GM10248 (cell line): ENCODE results near the gene AUTS2.

Source experiments
- CTCF ChIA-PET: fragments of 300-600 bp; sonication (Branson Sonifier 250); formaldehyde crosslinking; extraction: SDS; loops from one replicate; lab custom pipeline; 2021; ENCODE audit warnings: antibody characterized with exemption; lab: Yijun Ruan, JAX
- POLR2A ChIA-PET: fragments of 350-650 bp; sonication (Branson Sonifier 250); formaldehyde crosslinking; extraction: SDS; loops from one replicate; lab custom pipeline; 2020; ENCODE audit warnings: antibody characterized with exemption; lab: Yijun Ruan, JAX
- DNase-seq: peaks from one replicate; pipeline ENCODE4 v3.0.0; 2012; ENCODE audit errors: extremely low spot score
- TF ChIP-seq, protein P1 (sequence below): IDR thresholded peaks from 2 replicates; pipeline ENCODE4 v1.5.1; 2012; ENCODE audit warnings: mild to moderate bottlenecking, low read depth; ENCODE audit errors: extremely low read depth, missing control alignments, control extremely low read depth

The AUTS2 gene

DNA sequence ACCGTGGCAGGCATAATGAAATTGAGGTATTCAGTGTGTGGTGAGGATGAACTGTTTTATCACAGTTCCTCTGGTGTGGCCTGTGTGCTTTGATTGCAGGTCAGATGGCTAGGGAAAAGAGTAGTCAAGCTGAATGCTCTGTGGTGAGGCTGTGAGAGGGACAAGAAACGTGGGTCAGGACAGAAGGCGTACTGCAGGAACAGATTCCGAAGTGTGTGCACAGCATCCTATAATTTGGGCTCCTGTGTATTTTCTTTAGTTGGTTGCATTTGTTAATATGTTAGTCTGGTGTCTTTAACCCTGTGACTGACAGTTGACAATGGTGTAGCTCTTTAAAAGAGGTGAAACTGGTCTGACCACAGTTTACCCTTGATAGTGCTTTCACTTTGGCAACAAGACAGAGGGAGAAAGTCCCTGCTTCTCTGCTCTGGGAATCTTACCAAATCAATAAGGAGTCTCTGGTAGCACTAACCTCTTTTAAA is 76.5 kb downstream of the AUTS2 start:
- TF ChIP-seq, protein P1, sequence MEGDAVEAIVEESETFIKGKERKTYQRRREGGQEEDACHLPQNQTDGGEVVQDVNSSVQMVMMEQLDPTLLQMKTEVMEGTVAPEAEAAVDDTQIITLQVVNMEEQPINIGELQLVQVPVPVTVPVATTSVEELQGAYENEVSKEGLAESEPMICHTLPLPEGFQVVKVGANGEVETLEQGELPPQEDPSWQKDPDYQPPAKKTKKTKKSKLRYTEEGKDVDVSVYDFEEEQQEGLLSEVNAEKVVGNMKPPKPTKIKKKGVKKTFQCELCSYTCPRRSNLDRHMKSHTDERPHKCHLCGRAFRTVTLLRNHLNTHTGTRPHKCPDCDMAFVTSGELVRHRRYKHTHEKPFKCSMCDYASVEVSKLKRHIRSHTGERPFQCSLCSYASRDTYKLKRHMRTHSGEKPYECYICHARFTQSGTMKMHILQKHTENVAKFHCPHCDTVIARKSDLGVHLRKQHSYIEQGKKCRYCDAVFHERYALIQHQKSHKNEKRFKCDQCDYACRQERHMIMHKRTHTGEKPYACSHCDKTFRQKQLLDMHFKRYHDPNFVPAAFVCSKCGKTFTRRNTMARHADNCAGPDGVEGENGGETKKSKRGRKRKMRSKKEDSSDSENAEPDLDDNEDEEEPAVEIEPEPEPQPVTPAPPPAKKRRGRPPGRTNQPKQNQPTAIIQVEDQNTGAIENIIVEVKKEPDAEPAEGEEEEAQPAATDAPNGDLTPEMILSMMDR, result no peak
- no peak for DNase-seq
- CTCF ChIA-PET, result interaction anchor here (1.4 to 1.6 kb wide), 2 partner anchors 10 to 14 kb away, joined by 3 to 4 read pairs; no protein-coding TSS in a partner anchor
- POLR2A ChIA-PET, result interaction anchor here (0.5 to 0.6 kb wide), 2 partner anchors 63 to 75 kb away, joined by 3 to 4 read pairs; no protein-coding TSS in a partner anchor

DNA sequence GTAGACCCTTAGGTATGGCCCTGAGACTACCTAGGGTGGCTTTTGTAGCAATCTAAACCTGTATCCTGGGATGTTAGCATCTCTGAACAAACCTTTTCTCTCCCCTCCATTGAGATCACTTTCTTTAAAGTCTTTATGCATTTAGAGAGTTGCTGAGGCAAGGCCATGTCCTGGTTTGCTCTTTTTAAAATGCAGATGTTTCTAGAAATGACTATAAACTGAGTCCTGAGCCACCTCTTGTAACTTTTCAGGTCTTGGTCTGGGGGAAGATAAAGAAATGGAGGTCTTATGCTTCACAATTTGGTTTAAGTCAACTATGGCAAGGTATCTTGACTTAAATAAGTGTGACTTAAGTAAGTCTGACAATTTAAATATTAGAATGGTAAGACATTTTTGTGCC is 78.0 kb downstream of the AUTS2 start:
- POLR2A ChIA-PET, result no interaction called here
- CTCF ChIA-PET, result interaction anchor here (0.5 to 3.5 kb wide), 12 partner anchors 10 to 332 kb away, joined by 3 to 35 read pairs (median 4); no protein-coding TSS in a partner anchor
- TF ChIP-seq, protein P1, result no peak
- no peak for DNase-seq

DNA sequence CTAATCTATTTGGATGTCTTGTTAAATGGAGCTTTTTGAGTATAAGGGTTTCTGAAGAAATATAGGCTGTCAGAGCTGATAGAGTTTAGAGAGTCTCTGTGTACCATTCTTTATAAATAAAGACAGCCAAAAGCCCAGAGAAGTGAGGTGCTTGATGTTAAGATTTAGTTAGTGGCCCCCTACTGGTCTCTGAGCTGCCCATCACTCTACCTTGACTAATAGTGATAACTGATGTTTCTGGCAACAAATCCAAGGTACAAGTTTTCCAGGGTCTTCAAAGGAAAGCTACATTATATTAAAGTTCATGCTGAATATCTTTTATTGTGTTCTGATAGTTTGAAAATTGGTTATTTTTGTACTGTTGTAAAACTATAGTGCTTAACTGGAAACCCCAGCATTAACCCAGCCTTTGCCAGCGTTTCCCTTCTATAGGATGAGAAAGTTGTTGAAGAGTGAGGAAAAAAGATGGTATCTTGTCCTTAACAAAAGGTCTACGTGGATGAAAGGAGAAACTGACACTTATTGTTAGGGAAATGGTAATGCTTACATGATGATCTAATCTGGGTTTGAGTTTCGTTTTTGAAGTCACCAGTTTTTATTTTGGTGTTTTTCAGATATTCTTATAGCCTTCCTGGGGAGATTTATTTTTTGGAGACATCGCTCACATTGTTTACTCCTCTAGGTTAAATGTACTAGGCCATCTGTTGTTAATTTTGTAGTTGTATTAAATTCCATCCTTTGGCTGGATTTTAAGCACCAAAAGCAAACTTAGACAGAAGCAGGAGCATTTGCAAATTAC is 79.0 kb downstream of the AUTS2 start:
- no peak for DNase-seq
- CTCF ChIA-PET, result interaction anchor here (0.8 to 3.5 kb wide), 18 partner anchors 8 to 229 kb away, joined by 3 to 35 read pairs (median 4); no protein-coding TSS in a partner anchor

DNA sequence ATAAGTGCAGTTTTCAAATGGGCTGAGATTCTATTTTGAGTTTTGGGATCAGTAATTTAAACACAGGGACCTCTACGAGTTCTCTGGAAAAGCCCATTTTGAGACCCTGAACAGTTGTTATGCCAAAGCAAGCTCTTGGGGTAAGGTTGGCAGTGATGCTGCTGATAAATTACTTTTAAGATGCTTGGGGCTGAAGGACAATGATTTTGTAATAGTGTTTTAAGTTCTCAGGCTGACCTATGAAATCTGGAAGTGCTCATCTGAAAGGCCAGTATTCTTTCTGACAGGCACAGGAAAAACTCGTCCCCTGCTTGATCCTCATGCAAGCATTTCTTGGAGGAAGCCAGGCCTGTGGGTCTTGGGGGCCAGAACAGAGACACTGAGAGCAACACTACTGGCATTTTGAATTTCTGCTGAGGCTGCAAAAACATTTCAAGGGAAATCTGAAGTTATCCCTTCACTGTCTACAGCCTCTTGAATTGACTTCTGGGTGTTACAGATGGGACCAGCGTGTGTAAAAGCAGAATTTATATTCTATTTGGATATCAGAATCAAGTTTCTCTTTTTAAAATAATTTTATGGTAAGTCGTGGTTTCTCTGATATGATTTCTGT is 79.7 kb downstream of the AUTS2 start:
- no peak for DNase-seq
- ChIA-PET CTCF (interaction anchor here (0.8 to 3.5 kb wide), 11 partner anchors 12 to 228 kb away, joined by 3 to 35 read pairs (median 4); no protein-coding TSS in a partner anchor), POLR2A (no interaction called here)
- TF ChIP-seq, protein P1, result no peak

More for the DNA sequence above, 79.0 kb downstream of the AUTS2 start:
- TF ChIP-seq, protein P1, result peak; percentile 35
- POLR2A ChIA-PET, result no interaction called here

DNA sequence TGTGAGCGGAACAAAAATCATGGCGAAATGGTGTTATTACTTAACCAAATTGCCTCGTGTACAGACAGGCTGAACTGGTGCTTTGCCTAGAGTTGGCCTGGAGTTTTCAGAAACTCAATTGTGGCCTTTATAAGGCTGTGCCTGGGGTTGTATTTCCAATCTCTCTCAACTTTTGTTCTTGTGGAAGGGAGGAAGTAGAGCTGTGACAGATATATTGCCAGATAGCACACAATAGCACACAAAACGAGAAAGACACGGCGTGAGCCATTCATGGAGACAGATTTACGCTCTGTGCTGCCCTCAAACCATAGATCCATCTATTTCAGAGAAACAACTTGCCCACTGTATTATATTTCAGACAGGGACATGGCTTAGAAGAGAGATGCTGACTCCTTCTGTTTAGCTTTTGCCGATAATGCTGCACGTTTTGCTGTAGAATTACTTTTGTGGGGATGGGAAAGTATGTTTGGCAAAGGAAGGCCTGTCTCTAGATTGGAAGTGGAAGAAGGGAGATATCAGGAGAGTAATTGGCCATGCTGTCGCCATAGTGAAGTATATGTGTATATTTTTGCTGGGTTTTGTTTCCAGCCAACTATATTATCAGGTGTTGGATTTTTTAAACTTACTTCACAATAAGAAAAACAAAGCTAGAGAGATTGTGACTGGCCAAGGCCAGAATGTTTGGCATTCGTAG is 80.4 kb downstream of the AUTS2 start:
- TF ChIP-seq, protein P1, result no peak
- no peak for DNase-seq
- CTCF ChIA-PET, result interaction anchor here (1.8 to 3.5 kb wide), 3 partner anchors 12 to 25 kb away, joined by 8 to 35 read pairs (median 14); no protein-coding TSS in a partner anchor
- POLR2A ChIA-PET, result no interaction called here

DNA sequence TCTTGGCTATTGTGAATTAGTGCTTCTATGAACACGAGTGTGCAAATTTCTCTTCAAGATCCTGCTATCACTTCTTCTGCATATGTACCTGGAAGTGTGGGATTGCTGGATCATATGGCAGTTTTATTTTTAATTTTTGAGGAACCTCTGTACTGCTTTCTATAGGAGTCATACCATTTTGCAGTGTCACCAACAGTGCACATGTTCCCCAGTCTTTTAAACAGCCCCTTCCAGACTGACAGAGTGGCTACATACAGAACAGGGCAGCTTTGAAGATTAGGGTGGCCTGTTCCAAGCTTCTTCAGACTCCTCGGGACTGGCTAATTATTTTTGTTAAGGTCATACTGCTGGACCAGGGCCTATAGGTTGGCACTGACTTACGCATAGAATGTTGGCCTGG is 82.9 kb downstream of the AUTS2 start:
- ChIA-PET CTCF (interaction anchor here (0.9 kb wide), 1 partner anchor 10 kb away, joined by 3 read pairs; no protein-coding TSS in a partner anchor), POLR2A (no interaction called here)
- TF ChIP-seq, protein P1, result no peak
- no peak for DNase-seq
